ENCODE data around the gene TTC28.

DNA sequence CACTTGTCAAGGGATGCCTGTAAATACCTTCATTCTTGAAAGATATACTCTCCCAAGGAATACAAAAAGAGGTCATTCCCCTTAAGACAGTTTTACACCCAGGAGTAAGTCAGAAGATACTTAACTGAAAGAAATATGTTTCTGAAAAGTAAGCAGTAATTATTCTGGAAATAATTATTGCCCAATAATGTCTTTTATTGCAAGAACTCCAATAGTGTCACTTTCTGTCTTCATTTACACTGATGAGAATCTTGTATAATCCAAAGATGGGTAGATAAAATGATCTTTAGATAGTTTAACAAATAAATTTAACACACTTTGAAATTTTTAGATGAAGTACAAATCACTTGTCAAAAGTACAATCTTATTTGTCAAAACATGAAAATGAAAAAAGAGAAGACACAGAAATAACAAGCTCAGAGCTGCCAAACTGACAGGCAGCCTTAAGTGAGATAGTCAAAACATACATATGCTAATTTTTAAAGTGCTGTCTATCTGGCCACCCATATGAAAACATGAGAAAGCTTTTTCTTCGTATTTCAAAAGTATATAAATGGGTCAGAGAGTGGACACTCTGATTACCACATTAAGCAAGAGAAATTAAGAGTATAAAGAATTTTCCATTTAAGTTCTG is 225.1 kb downstream of the TTC28 start:
- TF ChIP-seq, protein P1, sequence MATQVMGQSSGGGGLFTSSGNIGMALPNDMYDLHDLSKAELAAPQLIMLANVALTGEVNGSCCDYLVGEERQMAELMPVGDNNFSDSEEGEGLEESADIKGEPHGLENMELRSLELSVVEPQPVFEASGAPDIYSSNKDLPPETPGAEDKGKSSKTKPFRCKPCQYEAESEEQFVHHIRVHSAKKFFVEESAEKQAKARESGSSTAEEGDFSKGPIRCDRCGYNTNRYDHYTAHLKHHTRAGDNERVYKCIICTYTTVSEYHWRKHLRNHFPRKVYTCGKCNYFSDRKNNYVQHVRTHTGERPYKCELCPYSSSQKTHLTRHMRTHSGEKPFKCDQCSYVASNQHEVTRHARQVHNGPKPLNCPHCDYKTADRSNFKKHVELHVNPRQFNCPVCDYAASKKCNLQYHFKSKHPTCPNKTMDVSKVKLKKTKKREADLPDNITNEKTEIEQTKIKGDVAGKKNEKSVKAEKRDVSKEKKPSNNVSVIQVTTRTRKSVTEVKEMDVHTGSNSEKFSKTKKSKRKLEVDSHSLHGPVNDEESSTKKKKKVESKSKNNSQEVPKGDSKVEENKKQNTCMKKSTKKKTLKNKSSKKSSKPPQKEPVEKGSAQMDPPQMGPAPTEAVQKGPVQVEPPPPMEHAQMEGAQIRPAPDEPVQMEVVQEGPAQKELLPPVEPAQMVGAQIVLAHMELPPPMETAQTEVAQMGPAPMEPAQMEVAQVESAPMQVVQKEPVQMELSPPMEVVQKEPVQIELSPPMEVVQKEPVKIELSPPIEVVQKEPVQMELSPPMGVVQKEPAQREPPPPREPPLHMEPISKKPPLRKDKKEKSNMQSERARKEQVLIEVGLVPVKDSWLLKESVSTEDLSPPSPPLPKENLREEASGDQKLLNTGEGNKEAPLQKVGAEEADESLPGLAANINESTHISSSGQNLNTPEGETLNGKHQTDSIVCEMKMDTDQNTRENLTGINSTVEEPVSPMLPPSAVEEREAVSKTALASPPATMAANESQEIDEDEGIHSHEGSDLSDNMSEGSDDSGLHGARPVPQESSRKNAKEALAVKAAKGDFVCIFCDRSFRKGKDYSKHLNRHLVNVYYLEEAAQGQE (IDR thresholded peaks at IDR 0.05; ENCODE audit: low read depth): no peak
- TF ChIP-seq EP300 (IDR thresholded peaks at IDR 0.05; ENCODE audit: borderline replicate concordance) (no peak), FOXM1 (IDR thresholded peaks at IDR 0.05; ENCODE audit: borderline replicate concordance, low read depth) (no peak), RAD21 (IDR thresholded peaks at IDR 0.05; ENCODE audit: low read depth) (no peak), CEBPB (IDR thresholded peaks at IDR 0.05) (no peak), NFIC (IDR thresholded peaks at IDR 0.05) (no peak), YY1 (IDR thresholded peaks at IDR 0.05; ENCODE audit: low read depth) (no peak), TAF1 (IDR thresholded peaks at IDR 0.05; ENCODE audit: low read depth) (no peak)
- TF ChIP-seq, protein P2, sequence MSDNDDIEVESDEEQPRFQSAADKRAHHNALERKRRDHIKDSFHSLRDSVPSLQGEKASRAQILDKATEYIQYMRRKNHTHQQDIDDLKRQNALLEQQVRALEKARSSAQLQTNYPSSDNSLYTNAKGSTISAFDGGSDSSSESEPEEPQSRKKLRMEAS (IDR thresholded peaks at IDR 0.05): no peak
- TF ChIP-seq, protein P3, sequence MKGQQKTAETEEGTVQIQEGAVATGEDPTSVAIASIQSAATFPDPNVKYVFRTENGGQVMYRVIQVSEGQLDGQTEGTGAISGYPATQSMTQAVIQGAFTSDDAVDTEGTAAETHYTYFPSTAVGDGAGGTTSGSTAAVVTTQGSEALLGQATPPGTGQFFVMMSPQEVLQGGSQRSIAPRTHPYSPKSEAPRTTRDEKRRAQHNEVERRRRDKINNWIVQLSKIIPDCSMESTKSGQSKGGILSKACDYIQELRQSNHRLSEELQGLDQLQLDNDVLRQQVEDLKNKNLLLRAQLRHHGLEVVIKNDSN (IDR thresholded peaks at IDR 0.05): no peak
